OCI-LY1 (cell line): ENCODE results near the gene KCNF1.

ENCODE experiments used
- H2AFZ ChIP-seq: fragments of 200-600 bp; sonication (generic), shearing (Covaris generic); 2 replicates; pipeline ENCODE4 v1.6.0; 2014; ENCODE audit warnings: antibody characterized with exemption, mild to moderate bottlenecking, low read length
- H3F3A ChIP-seq: fragments of 200-600 bp; sonication (generic), shearing (Covaris generic); 2 replicates; pipeline ENCODE4 v1.6.0; 2014; ENCODE audit warnings: mild to moderate bottlenecking, antibody characterized with exemption, low read length, moderate library complexity; ENCODE audit not compliant: insufficient read depth
- H3K27ac ChIP-seq: fragments of 200-600 bp; sonication (generic); 2 replicates; pipeline ENCODE4 v1.5.1; 2014; ENCODE audit warnings: low read length, mixed run types, mild to moderate bottlenecking, low read depth; ENCODE audit not compliant: poor library complexity, severe bottlenecking
- H3K27me3 ChIP-seq: fragments of 200-600 bp; sonication (generic); 2 replicates; pipeline ENCODE4 v1.6.0; 2014; ENCODE audit warnings: antibody characterized with exemption, mild to moderate bottlenecking, low read length, moderate library complexity; ENCODE audit not compliant: insufficient read depth
- H3K36me3 ChIP-seq: fragments of 200-600 bp; sonication (generic); 2 replicates; pipeline ENCODE4 v1.6.1; 2014; ENCODE audit warnings: mild to moderate bottlenecking, antibody characterized with exemption, low read length, moderate library complexity, mixed read lengths; ENCODE audit not compliant: insufficient read depth
- H3K4me1 ChIP-seq: fragments of 200-600 bp; sonication (generic); 2 replicates; pipeline ENCODE4 v1.5.1; 2014; ENCODE audit warnings: mild to moderate bottlenecking, low read length, moderate library complexity; ENCODE audit not compliant: insufficient read depth, severe bottlenecking
- H3K4me2 ChIP-seq: fragments of 200-600 bp; sonication (generic), shearing (Covaris generic); 2 replicates; pipeline ENCODE4 v1.6.1; 2014; ENCODE audit warnings: low read length
- H3K4me3 ChIP-seq: fragments of 200-600 bp; sonication (generic); 2 replicates; pipeline ENCODE4 v1.5.1; 2014; ENCODE audit warnings: low read length, low read depth, mild to moderate bottlenecking, mixed read lengths; ENCODE audit not compliant: poor library complexity, severe bottlenecking
- H3K79me2 ChIP-seq: fragments of 200-600 bp; shearing (Covaris generic); 2 replicates; pipeline ENCODE4 v1.6.1; 2016; ENCODE audit warnings: mixed run types, low read length, mixed read lengths; ENCODE audit not compliant: insufficient read depth
- H3K9ac ChIP-seq: fragments of 200-600 bp; sonication (generic), shearing (Covaris generic); 2 replicates; pipeline ENCODE4 v1.6.1; 2014; ENCODE audit warnings: mild to moderate bottlenecking, low read length, mixed read lengths
- H3K9me2 ChIP-seq: fragments of 200-600 bp; sonication (generic), shearing (Covaris generic); 2 replicates; pipeline ENCODE4 v1.6.1; 2014; ENCODE audit warnings: low read depth, mild to moderate bottlenecking, low read length, mixed read lengths
- H3K9me3 ChIP-seq: fragments of 200-600 bp; shearing (Covaris generic); 2 replicates; pipeline ENCODE4 v1.6.1; 2014; ENCODE audit warnings: low read length, mixed read lengths
- H4K20me1 ChIP-seq: fragments of 200-600 bp; sonication (generic), shearing (Covaris generic); 2 replicates; pipeline ENCODE4 v1.6.0; 2016; ENCODE audit warnings: mild to moderate bottlenecking, low read length; ENCODE audit not compliant: insufficient read depth
- CTCF ChIP-seq: fragments of 200-600 bp; sonication (generic), shearing (Covaris generic); IDR thresholded peaks from 2 replicates; pipeline ENCODE4 v1.5.1; 2017; ENCODE audit warnings: mild to moderate bottlenecking, antibody characterized with exemption, low read length, moderate library complexity, mixed read lengths
- EZH2 ChIP-seq: fragments of 200-600 bp; sonication (generic), shearing (Covaris generic); IDR thresholded peaks from 2 replicates; pipeline ENCODE4 v1.8.0; 2017; ENCODE audit warnings: borderline replicate concordance, mixed run types, mild to moderate bottlenecking, antibody characterized with exemption, low read length, moderate library complexity, mixed read lengths

Gene KCNF1

GRCh38 chr2:10890706-10891270, 20.9 kb upstream of the KCNF1 start:
- Histone ChIP-seq H3K27ac (no peak overlapping the region), H3K9me3 (no peaks in the 10 kb centered on the region), H4K20me1 (no peaks in the 10 kb centered on the region), H3K4me2 (no peak overlapping the region), H3K9ac (no peak overlapping the region), H3F3A (no peaks in the 10 kb centered on the region), H3K9me2 (no peaks in the 10 kb centered on the region), H3K79me2 (no peaks in the 10 kb centered on the region), H3K36me3 (no peaks in the 10 kb centered on the region), H3K4me1 (no peaks in the 10 kb centered on the region), H2AFZ (no peak overlapping the region), H3K4me3 (no peak overlapping the region), H3K27me3 (peaks cover 7% of the 10 kb centered on the region; the same call in 1 of the 2 replicates)
- TF ChIP-seq CTCF (no peak), EZH2 (no peak)

GRCh38 chr2:10891390-10891789, 20.3 kb upstream of the KCNF1 start:
- no peak for TF ChIP-seq EZH2
- TF ChIP-seq CTCF, result no peak
- H3K27ac ChIP-seq, result no peak overlapping the region
- H3F3A ChIP-seq, result no peaks in the 10 kb centered on the region
- peaks cover 7% of the 10 kb centered on the region; the same call in 1 of the 2 replicates for H3K27me3 ChIP-seq
- no peak overlapping the region for H3K9ac ChIP-seq
- H4K20me1 ChIP-seq, result no peaks in the 10 kb centered on the region
- no peak overlapping the region for H3K4me2 ChIP-seq
- no peaks in the 10 kb centered on the region for H3K9me2 ChIP-seq
- no peaks in the 10 kb centered on the region for H3K9me3 ChIP-seq
- no peak overlapping the region for H3K4me3 ChIP-seq
- no peaks in the 10 kb centered on the region for H3K4me1 ChIP-seq
- H2AFZ ChIP-seq, result no peak overlapping the region
- no peaks in the 10 kb centered on the region for H3K79me2 ChIP-seq
- no peaks in the 10 kb centered on the region for H3K36me3 ChIP-seq

- Histone ChIP-seq H3K4me3 (no peak overlapping the region), H4K20me1 (no peaks in the 10 kb centered on the region), H3K36me3 (no peaks in the 10 kb centered on the region), H3K9ac (no peak overlapping the region), H2AFZ (no peak overlapping the region), H3K9me2 (no peaks in the 10 kb centered on the region), H3K79me2 (no peaks in the 10 kb centered on the region), H3K4me1 (no peaks in the 10 kb centered on the region), H3F3A (no peaks in the 10 kb centered on the region), H3K4me2 (no peak overlapping the region), H3K27ac (no peak overlapping the region), H3K9me3 (no peaks in the 10 kb centered on the region), H3K27me3 (peaks cover 7% of the 10 kb centered on the region; the same call in 1 of the 2 replicates)
- TF ChIP-seq EZH2 (no peak), CTCF (no peak)
Measured at GRCh38 chr2:10891848-10892247, 19.9 kb upstream of the KCNF1 start.
